ENCODE results near the gene FKBP7.

GRCh38 chr2:178420463-178420999 lies 57.9 kb downstream of the FKBP7 start:
- TF ChIP-seq NR2C2 (CRISPR knock-in tag; IDR thresholded peaks at IDR 0.05; ENCODE audit: borderline replicate concordance) (no peak), ZBTB49 (CRISPR knock-in tag; IDR thresholded peaks at IDR 0.05; ENCODE audit: borderline replicate concordance) (no peak), HOXA3 (CRISPR knock-in tag; IDR thresholded peaks at IDR 0.05) (no peak), RXRB (CRISPR knock-in tag; IDR thresholded peaks at IDR 0.05; ENCODE audit: borderline replicate concordance) (no peak), NFYB (CRISPR knock-in tag; IDR thresholded peaks at IDR 0.05) (no peak)
